Activated T-helper 1 cell treated with anti-CD3 and anti-CD28 coated beads, Interleukin-2, amount 50 U/mL, for 16 hours (primary cell): ENCODE data around the gene GPHA2.

ENCODE experiments used
- DNase-seq, 2 donors: peaks; one replicate each; pipeline ENCODE4 v3.0.0-alpha.2; 2020; ENCODE audit warnings: low read depth in 1 of 2, low spot score in 1 of 2

Gene GPHA2

GRCh38 chr11:64910451-64911093 is 25.1 kb downstream of the GPHA2 start:
- no peak for DNase-seq

GRCh38 chr11:64909653-64910343 is 25.9 kb downstream of the GPHA2 start:
- no peak for DNase-seq

GRCh38 chr11:64908766-64909165 is 26.9 kb downstream of the GPHA2 start:
- DNase-seq = no peak

- no peak for DNase-seq
Measured at GRCh38 chr11:64906314-64906635, 29.4 kb downstream of the GPHA2 start.

GRCh38 chr11:64905516-64906313 is 30.0 kb downstream of the GPHA2 start:
- no peak for DNase-seq

GRCh38 chr11:64903291-64903833 is 32.3 kb downstream of the GPHA2 start:
- no peak for DNase-seq

- no peak for DNase-seq
Measured at GRCh38 chr11:64902102-64902900, 33.4 kb downstream of the GPHA2 start.

- no peak for DNase-seq
Measured at GRCh38 chr11:64900774-64901173, 34.9 kb downstream of the GPHA2 start.

GRCh38 chr11:64900263-64900678 is 35.4 kb downstream of the GPHA2 start:
- DNase-seq = peak; percentile 37 to 64

GRCh38 chr11:64898541-64898940 is 37.2 kb downstream of the GPHA2 start:
- DNase-seq = no peak

- DNase-seq = no peak
Measured at GRCh38 chr11:64898076-64898445, 37.6 kb downstream of the GPHA2 start.

- no peak for DNase-seq
Measured at GRCh38 chr11:64897381-64898075, 38.2 kb downstream of the GPHA2 start.

- DNase-seq = no peak
Measured at GRCh38 chr11:64896448-64897022, 39.2 kb downstream of the GPHA2 start.

GRCh38 chr11:64894812-64895452 is 40.8 kb downstream of the GPHA2 start:
- no peak for DNase-seq

- DNase-seq = peak; percentile 83 to 87
Measured at GRCh38 chr11:64894070-64894811, 41.5 kb downstream of the GPHA2 start.

GRCh38 chr11:64893194-64894069 is 42.3 kb downstream of the GPHA2 start:
- DNase-seq = no peak

- no peak for DNase-seq
Measured at GRCh38 chr11:64892838-64893193, 42.9 kb downstream of the GPHA2 start.

GRCh38 chr11:64892411-64892831 is 43.3 kb downstream of the GPHA2 start:
- DNase-seq = no peak
